ENCODE measurements around the gene RAD52. TPM values are rescaled to one million over a fixed set of nuclear protein-coding genes. Genes with fewer than 3 reads are reported as not detected.

The RAD52 gene
- total RNA-seq, 4 donors from 2014 or later, result 6.6 to 18.8 (median 11.6) TPM

DNA sequence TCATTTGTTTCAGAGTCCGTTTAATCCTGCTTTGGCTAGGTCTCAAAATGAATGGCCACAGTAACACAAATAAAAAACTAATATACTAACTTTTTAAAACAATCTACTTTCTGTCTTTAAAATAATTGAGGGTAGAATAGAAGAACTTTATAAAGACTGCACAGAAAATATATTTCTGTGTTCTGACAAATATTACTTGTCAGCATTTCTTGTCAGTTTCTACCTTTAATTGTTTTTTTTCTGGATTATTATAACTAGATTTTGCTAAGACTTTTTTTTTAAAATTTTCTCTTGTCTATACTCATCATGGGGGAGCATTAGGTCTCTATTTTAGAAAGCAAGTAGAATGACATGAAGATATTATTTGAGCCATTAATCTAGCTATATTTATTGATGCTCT, 86.2 kb downstream of the RAD52 start:
- peaks cover 23 to 95% (median 69%) of the 10 kb centered on the region in 4 donors for H3K36me3 ChIP-seq
- intact Hi-C loops (cut with DNase I), result loop anchor here (5.0 kb wide), 1 partner anchor 46 kb away; no protein-coding TSS in a partner anchor
- H3K27ac ChIP-seq (replicated peaks in 1 of 4), result no peak overlapping the region

DNA sequence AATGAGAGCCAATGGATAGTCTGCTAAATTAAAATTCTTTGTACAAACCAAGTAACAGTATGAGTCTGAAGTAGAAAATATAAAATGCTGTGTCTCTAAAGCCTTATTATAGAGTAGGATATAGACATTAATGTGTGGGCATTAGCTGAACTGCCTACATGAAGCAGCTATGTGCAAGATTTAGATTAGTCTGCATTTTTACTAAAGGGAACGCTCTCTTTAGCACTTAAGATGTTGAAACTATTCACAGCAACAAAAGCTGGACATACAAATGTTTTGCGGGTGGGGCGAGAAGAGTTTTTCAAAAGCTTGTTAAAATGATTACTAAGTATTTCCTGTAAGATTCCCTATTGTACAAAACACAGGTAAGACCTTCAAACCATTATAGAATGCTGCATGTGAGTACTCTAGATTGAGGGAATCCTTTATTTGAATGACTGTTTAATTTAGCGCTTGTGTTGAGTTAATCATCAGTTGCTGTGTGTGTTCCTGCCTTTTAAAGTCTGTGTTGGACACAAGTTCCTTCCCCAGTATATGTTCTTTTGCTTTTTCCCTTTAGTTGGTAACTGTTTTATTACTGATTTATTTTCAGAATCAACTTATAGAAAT, 87.1 kb downstream of the RAD52 start:
- Histone ChIP-seq H3K27me3 (no peaks in the 10 kb centered on the region), H3K27ac (replicated peaks in 1 of 4) (no peak overlapping the region), H3K9me3 (no peaks in the 10 kb centered on the region), H3K36me3 (peaks cover 16 to 93% (median 61%) of the 10 kb centered on the region in 4 donors), H3K4me1 (peaks cover 0 to 12% (median 11%) of the 10 kb centered on the region in 4 donors), H3K4me3 (no peak overlapping the region)
- WGBS, result 92% methylated on average over 4 of the region's 4 CpGs
- no peak for TF ChIP-seq POLR2AphosphoS5 (IDR thresholded peaks at IDR 0.05)
- TF ChIP-seq, protein P1, sequence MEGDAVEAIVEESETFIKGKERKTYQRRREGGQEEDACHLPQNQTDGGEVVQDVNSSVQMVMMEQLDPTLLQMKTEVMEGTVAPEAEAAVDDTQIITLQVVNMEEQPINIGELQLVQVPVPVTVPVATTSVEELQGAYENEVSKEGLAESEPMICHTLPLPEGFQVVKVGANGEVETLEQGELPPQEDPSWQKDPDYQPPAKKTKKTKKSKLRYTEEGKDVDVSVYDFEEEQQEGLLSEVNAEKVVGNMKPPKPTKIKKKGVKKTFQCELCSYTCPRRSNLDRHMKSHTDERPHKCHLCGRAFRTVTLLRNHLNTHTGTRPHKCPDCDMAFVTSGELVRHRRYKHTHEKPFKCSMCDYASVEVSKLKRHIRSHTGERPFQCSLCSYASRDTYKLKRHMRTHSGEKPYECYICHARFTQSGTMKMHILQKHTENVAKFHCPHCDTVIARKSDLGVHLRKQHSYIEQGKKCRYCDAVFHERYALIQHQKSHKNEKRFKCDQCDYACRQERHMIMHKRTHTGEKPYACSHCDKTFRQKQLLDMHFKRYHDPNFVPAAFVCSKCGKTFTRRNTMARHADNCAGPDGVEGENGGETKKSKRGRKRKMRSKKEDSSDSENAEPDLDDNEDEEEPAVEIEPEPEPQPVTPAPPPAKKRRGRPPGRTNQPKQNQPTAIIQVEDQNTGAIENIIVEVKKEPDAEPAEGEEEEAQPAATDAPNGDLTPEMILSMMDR (IDR thresholded peaks at IDR 0.05), result no peak
- no peak for TF ChIP-seq EP300 (IDR thresholded peaks at IDR 0.05)
- no peak for TF ChIP-seq POLR2A (IDR thresholded peaks at IDR 0.05; ENCODE audit: low read depth)
- intact Hi-C loops (cut with DNase I), result loop anchor here (5.0 kb wide), 1 partner anchor 45 kb away; no protein-coding TSS in a partner anchor
- no peak for DNase-seq (ENCODE audit: extremely low spot score)

More for the DNA sequence above, 86.2 kb downstream of the RAD52 start:
- Histone ChIP-seq H3K27me3 (no peaks in the 10 kb centered on the region), H3K9me3 (no peaks in the 10 kb centered on the region), H3K4me1 (peaks cover 0 to 3% (median 3%) of the 10 kb centered on the region in 4 donors), H3K4me3 (no peak overlapping the region)
- no peak for TF ChIP-seq POLR2A (IDR thresholded peaks at IDR 0.05; ENCODE audit: low read depth)
- no peak for TF ChIP-seq EP300 (IDR thresholded peaks at IDR 0.05)
- TF ChIP-seq, protein P1 (IDR thresholded peaks at IDR 0.05), result no peak
- no peak for TF ChIP-seq POLR2AphosphoS5 (IDR thresholded peaks at IDR 0.05)
- WGBS, result 68% methylated on average over 1 of the region's 1 CpG
- no peak for DNase-seq (ENCODE audit: extremely low spot score)

Other genes with a start within 250 kb of the RAD52 start
- gene WNK1, start 197.1 kb downstream of the RAD52 start, total RNA-seq, result 100 to 1,000 TPM; 137 to 250 (median 158) TPM
- 10 to 100 TPM; 50.0 to 88.1 (median 59.7) TPM for gene ERC1, start 41.5 kb upstream of the RAD52 start, total RNA-seq